Skeletal muscle satellite cell (primary cell): ENCODE measurements around the gene HTT-AS. TPM values are rescaled to one million over a fixed set of nuclear protein-coding genes. Genes with fewer than 3 reads are reported as not detected.

Experiments used
- H3K27me3 ChIP-seq: 2 replicates; pipeline ENCODE4 v1.7.0; 2013; ENCODE audit warnings: low read length; ENCODE audit not compliant: control insufficient read depth, insufficient read depth
- H3K36me3 ChIP-seq: 2 replicates; pipeline ENCODE4 v1.7.0; 2013; ENCODE audit warnings: mild to moderate bottlenecking, control low read depth, low read length; ENCODE audit not compliant: insufficient read depth
- H3K4me1 ChIP-seq: 2 replicates; pipeline ENCODE4 v1.7.0; 2013; ENCODE audit warnings: low read length; ENCODE audit not compliant: control insufficient read depth, insufficient read depth
- H3K4me2 ChIP-seq: 2 replicates; pipeline ENCODE4 v1.7.0; 2013; ENCODE audit warnings: mild to moderate bottlenecking, low read length
- H3K4me3 ChIP-seq: 2 replicates; pipeline ENCODE4 v1.7.0; 2013; ENCODE audit warnings: low read length
- H3K9ac ChIP-seq: 2 replicates; pipeline ENCODE4 v1.7.0; 2013; ENCODE audit warnings: mild to moderate bottlenecking, low read depth, low read length, moderate library complexity
- H3K9me3 ChIP-seq: replicated peaks from 2 replicates; pipeline ENCODE4 v1.7.0; 2013; ENCODE audit warnings: mild to moderate bottlenecking, control low read depth, low read length
- total RNA-seq: library from RNA; depleted of rRNA; stranded (reverse); fragments of >200 nt; gene quantifications from 2 replicates; pipeline ENCODE4 v1.2.3, GENCODE V29; 2012; rRNA removed

HTT-AS gene
- not detected in 2 replicates for total RNA-seq

GRCh38 chr4:3074078-3074845 lies at the start of gene HTT-AS, which contains the start of gene HTT:
TSS of gene HTT-AS (minus strand) at chr4:3074538.
TSS of gene HTT (plus strand) at chr4:3074681. CDS start at chr4:3074826, 145 bp downstream.
- peak within 1 kb of the TSS; percentile 98 for H3K4me2 ChIP-seq
- H3K9ac ChIP-seq, result peak within 1 kb of the TSS; percentile 91
- no peaks in the 10 kb centered on the region for H3K27me3 ChIP-seq
- H3K36me3 ChIP-seq, result no peaks in the 10 kb centered on the region
- H3K4me3 ChIP-seq, result peak within 1 kb of the TSS; percentile 100
- no peaks in the 10 kb centered on the region for H3K9me3 ChIP-seq
- H3K4me1 ChIP-seq, result peaks cover 16% of the 10 kb centered on the region

DNA sequence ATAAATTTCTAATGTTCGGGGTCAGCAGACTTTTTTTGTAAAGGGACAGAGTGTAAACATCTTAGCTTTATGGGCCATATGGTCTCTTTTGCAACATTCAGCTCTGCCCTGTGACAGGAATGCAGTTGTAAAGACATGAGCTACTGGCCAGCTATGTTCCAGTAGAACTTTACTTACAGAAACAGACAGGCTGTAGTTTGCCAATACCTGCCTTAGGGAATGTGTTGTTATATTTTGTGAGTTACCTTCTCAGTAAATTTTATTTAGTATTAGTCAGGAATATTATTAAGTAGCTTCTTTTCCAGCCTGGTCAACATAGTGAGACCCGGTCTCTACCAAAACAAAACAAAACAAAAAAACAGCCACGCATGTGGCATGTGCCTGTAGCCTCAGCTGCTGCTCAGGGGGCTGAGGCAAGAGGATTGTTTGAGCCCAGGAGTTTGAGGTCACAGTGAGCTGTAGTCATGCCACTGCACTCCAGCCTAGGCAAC lies 48.9 kb upstream of the HTT-AS start:
- Histone ChIP-seq H3K4me1 (peaks cover 29% of the 10 kb centered on the region), H3K4me2 (peak overlapping the region; percentile 12), H3K9ac (peak overlapping the region; percentile 51), H3K36me3 (peaks cover 22% of the 10 kb centered on the region), H3K9me3 (no peaks in the 10 kb centered on the region), H3K27me3 (no peaks in the 10 kb centered on the region), H3K4me3 (no peak overlapping the region)

DNA sequence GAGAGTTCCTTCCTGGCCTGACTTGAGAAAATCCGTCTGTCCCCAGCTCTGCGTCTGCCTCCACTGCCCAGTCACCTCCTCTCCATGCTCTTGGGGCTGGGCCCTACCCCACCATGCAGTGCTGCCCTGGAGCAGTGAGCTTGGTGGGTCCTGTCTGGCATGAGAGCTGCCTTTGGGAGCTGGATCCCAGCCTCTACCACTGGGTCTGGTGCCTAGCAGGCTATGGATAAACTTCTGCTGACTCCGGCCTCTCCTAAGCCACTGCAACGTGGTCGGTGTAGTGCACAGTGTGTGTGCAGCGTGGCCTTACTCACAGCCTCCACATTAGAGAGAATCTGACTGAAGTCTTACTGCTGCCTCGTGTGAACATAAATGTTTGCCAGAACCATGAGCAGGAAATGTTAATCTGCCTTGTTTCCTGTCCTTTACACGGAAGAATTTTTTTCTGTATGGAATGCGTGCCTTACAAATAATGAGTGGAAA lies 47.8 kb upstream of the HTT-AS start:
- no peaks in the 10 kb centered on the region for H3K9me3 ChIP-seq
- H3K4me1 ChIP-seq, result peaks cover 29% of the 10 kb centered on the region
- no peaks in the 10 kb centered on the region for H3K27me3 ChIP-seq
- peaks cover 20% of the 10 kb centered on the region for H3K36me3 ChIP-seq
- peak overlapping the region; percentile 51 for H3K9ac ChIP-seq
- H3K4me2 ChIP-seq, result peak overlapping the region; percentile 2
- H3K4me3 ChIP-seq, result no peak overlapping the region

DNA sequence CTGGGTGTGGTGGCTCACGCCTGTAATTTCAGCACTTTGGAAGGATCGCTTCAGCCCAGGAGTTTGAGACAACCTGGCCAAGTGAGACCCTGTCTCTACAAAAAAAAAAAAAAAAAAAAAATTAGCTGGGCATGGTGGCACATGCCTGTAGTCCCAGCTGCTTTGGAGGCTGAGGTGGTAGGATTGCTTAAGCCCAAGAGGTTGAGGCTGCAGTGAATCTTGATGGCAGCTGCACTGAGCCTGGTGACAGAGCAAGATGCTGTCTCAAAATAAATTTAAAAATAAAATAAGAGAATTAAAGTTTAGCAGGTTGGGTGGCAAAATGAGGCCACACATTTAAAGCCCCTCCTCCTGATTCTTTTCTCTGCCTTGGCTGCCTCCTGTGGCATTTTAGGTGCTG lies 47.3 kb upstream of the HTT-AS start:
- no peaks in the 10 kb centered on the region for H3K27me3 ChIP-seq
- H3K4me3 ChIP-seq, result no peak overlapping the region
- peaks cover 29% of the 10 kb centered on the region for H3K4me1 ChIP-seq
- H3K9ac ChIP-seq, result peak overlapping the region; percentile 19
- no peak overlapping the region for H3K4me2 ChIP-seq
- peaks cover 16% of the 10 kb centered on the region for H3K36me3 ChIP-seq
- H3K9me3 ChIP-seq, result no peaks in the 10 kb centered on the region

DNA sequence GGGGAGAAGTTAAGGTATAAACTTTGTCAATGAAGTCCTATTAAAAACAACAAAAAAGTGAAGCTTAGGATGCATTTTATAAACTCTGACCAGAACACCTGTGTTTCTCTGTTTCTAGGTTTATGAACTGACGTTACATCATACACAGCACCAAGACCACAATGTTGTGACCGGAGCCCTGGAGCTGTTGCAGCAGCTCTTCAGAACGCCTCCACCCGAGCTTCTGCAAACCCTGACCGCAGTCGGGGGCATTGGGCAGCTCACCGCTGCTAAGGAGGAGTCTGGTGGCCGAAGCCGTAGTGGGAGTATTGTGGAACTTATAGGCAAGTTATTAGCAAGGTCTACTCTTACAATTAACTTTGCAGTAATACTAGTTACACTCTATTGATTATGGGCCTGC lies 46.8 kb upstream of the HTT-AS start:
- peaks cover 20% of the 10 kb centered on the region for H3K36me3 ChIP-seq

DNA sequence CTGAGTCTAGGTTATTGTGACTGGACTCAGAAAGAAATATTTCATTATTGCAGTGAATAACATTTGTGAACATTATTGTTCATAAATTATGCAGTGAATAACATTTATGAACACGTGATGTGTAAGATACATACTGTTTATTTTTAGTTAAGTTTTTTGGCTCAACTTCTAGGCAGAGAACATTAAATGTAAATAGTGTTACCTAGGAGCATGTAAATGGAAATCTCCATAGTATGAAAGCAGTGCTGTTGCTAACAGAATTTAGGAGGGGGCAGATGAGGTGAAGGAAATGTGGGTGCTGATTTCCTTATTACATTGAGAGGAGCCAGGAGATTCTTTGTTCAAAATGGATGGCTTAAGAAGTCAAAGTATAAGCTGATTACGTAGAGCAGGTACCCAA lies 45.1 kb upstream of the HTT-AS start:
- Histone ChIP-seq H3K36me3 (peaks cover 30% of the 10 kb centered on the region), H3K27me3 (no peaks in the 10 kb centered on the region), H3K4me3 (no peak overlapping the region), H3K9ac (no peak overlapping the region), H3K9me3 (no peaks in the 10 kb centered on the region), H3K4me1 (peaks cover 39% of the 10 kb centered on the region), H3K4me2 (no peak overlapping the region)

More for the DNA sequence above, 46.8 kb upstream of the HTT-AS start:
- no peaks in the 10 kb centered on the region for H3K27me3 ChIP-seq
- H3K9ac ChIP-seq, result no peak overlapping the region
- H3K4me2 ChIP-seq, result no peak overlapping the region
- peaks cover 31% of the 10 kb centered on the region for H3K4me1 ChIP-seq
- H3K4me3 ChIP-seq, result no peak overlapping the region
- H3K9me3 ChIP-seq, result no peaks in the 10 kb centered on the region

- no peak overlapping the region for H3K9ac ChIP-seq
- no peaks in the 10 kb centered on the region for H3K27me3 ChIP-seq
- H3K4me3 ChIP-seq, result no peak overlapping the region
- H3K9me3 ChIP-seq, result no peaks in the 10 kb centered on the region
- H3K4me1 ChIP-seq, result peaks cover 30% of the 10 kb centered on the region
- H3K36me3 ChIP-seq, result peaks cover 33% of the 10 kb centered on the region
- no peak overlapping the region for H3K4me2 ChIP-seq
Measured at GRCh38 chr4:3118312-3118711, 44.0 kb upstream of the HTT-AS start.

GRCh38 chr4:3116955-3117354 lies 42.6 kb upstream of the HTT-AS start:
- no peaks in the 10 kb centered on the region for H3K9me3 ChIP-seq
- peaks cover 33% of the 10 kb centered on the region for H3K36me3 ChIP-seq
- H3K4me1 ChIP-seq, result peaks cover 30% of the 10 kb centered on the region
- H3K4me3 ChIP-seq, result no peak overlapping the region
- no peak overlapping the region for H3K4me2 ChIP-seq
- no peaks in the 10 kb centered on the region for H3K27me3 ChIP-seq
- no peak overlapping the region for H3K9ac ChIP-seq

DNA sequence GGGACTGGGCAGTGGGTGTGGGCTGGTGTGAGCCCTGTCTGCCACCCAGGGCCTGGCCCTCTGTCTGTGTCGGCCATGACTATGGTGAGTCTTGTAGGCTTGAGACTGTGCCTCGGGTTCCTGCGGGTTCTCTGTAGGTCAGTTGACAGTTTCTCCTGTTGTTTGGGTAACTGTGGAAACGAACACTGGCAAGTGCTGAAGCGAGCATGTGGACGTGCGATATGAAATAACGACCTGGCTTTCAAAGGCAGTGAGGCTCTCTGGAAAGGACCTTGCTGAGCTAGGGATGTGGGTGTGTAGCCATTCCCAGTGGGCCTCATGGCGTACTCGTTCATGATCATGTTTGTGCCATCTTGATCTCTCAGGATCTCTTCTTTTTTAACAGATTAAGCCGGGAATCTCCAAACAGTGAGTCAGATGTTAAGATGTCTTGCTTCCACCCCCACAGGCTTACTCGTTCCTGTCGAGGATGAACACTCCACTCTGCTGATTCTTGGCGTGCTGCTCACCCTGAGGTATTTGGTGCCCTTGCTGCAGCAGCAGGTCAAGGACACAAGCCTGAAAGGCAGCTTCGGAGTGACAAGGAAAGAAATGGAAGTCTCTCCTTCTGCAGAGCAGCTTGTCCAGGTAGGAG lies 41.4 kb upstream of the HTT-AS start:
- Histone ChIP-seq H3K27me3 (no peaks in the 10 kb centered on the region), H3K36me3 (peaks cover 33% of the 10 kb centered on the region), H3K4me2 (no peak overlapping the region), H3K9ac (no peak overlapping the region), H3K4me3 (no peak overlapping the region), H3K9me3 (no peaks in the 10 kb centered on the region), H3K4me1 (peaks cover 37% of the 10 kb centered on the region)

GRCh38 chr4:3114377-3114776 lies 40.0 kb upstream of the HTT-AS start:
- Histone ChIP-seq H3K9me3 (no peaks in the 10 kb centered on the region), H3K4me1 (peaks cover 37% of the 10 kb centered on the region), H3K27me3 (no peaks in the 10 kb centered on the region), H3K4me2 (no peak overlapping the region), H3K36me3 (peaks cover 33% of the 10 kb centered on the region), H3K4me3 (no peak overlapping the region), H3K9ac (no peak overlapping the region)

DNA sequence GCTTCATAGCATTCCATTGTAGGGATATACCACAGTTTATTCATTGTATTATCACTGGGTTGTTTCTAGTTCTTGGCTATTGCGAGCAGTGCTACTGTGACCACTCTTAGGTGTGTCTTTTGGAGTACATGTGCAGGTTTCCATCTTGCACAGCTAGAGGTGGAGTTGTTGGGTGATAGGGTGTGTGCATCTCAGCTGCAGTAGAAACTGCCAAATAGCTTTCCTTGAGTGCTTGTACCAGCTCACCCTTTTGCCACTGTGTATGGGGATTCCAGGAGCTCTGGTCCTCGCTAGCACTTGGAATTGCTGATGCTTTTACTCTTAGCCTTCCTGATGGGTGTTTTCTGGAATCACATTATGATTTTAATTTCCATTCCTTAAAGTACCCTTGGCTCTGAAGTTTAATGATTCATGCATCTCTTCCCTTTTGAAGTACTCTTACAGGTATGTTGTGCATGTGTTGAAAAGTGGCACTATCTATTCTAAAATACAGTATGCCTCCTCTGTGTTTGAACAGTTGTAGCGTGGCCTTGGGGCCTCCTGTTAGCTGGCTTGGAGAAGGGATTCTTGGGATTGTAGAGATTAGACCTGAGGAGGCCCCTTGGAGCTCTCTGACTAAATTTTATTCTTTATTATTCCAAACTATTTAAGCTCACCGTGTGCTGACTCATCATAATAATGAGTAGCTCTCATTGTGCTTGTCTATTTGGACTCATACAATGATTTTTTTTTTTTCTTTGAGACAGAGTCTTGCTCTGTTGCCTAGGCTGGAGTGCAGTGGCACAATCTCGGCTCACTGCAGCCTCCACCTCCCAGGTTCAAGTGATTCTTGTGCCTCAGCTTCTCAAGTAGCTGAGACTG lies 38.5 kb upstream of the HTT-AS start:
- H3K4me3 ChIP-seq, result no peak overlapping the region
- no peaks in the 10 kb centered on the region for H3K9me3 ChIP-seq
- H3K4me1 ChIP-seq, result peaks cover 39% of the 10 kb centered on the region
- H3K36me3 ChIP-seq, result peaks cover 35% of the 10 kb centered on the region
- no peaks in the 10 kb centered on the region for H3K27me3 ChIP-seq
- peak overlapping the region; percentile 1 for H3K4me2 ChIP-seq
- H3K9ac ChIP-seq, result no peak overlapping the region
